NOMO-1 treated with DMSO at 0.1 percent for 48 hours (cell line): ENCODE data around the gene UGCG.
"Not testable (repeated sequence)": the region's sequence is repeated elsewhere in the genome, so short reads cannot be mapped to it uniquely, and the experiment has no call there.

Source experiments
- DNase-seq: peaks from one replicate; lab custom pipeline; 2025; ENCODE audit not compliant: unreplicated experiment; lab: John Stamatoyannopoulos, UW

Gene UGCG

GRCh38 chr9:111948951-111949350 lies 52.3 kb downstream of the UGCG start:
- no peak for DNase-seq

GRCh38 chr9:111949919-111950318 lies 53.3 kb downstream of the UGCG start:
- DNase-seq: no peak

- DNase-seq: no peak
Measured at GRCh38 chr9:111952559-111952958, 55.9 kb downstream of the UGCG start.

- peak; percentile 22 for DNase-seq
Measured at GRCh38 chr9:111953444-111953843, 56.8 kb downstream of the UGCG start.

- DNase-seq: no peak
Measured at GRCh38 chr9:111955048-111955447, 58.4 kb downstream of the UGCG start.

GRCh38 chr9:111957856-111958631 lies 61.4 kb downstream of the UGCG start:
- peak; percentile 91 for DNase-seq

- no peak for DNase-seq
Measured at GRCh38 chr9:111959468-111960359, 63.1 kb downstream of the UGCG start.

GRCh38 chr9:111960485-111960884 lies 63.9 kb downstream of the UGCG start:
- DNase-seq: not testable (repeated sequence)

- no peak for DNase-seq
Measured at GRCh38 chr9:111961009-111961408, 64.4 kb downstream of the UGCG start.

- no peak for DNase-seq
Measured at GRCh38 chr9:111961575-111961974, 65.0 kb downstream of the UGCG start.

- DNase-seq: no peak
Measured at GRCh38 chr9:111962021-111962420, 65.4 kb downstream of the UGCG start.

GRCh38 chr9:111963995-111964394 lies 67.4 kb downstream of the UGCG start:
- DNase-seq: no peak

- no peak for DNase-seq
Measured at GRCh38 chr9:111965566-111966019, 69.0 kb downstream of the UGCG start.

GRCh38 chr9:111966124-111966723 lies 69.6 kb downstream of the UGCG start:
- no peak for DNase-seq

GRCh38 chr9:111966861-111967291 lies 70.3 kb downstream of the UGCG start:
- no peak for DNase-seq

GRCh38 chr9:111967621-111968020 lies 71.0 kb downstream of the UGCG start:
- DNase-seq: no peak

GRCh38 chr9:111969061-111969460 lies 72.4 kb downstream of the UGCG start:
- DNase-seq: no peak

- DNase-seq: no peak
Measured at GRCh38 chr9:111969622-111970021, 73.0 kb downstream of the UGCG start.

- DNase-seq: no peak
Measured at GRCh38 chr9:111970827-111971226, 74.2 kb downstream of the UGCG start.

- DNase-seq: no peak
Measured at GRCh38 chr9:111974092-111974681, 77.6 kb downstream of the UGCG start.

- no peak for DNase-seq
Measured at GRCh38 chr9:111975709-111976108, 79.1 kb downstream of the UGCG start.
